ENCODE data around the gene FBN1. TPM values are rescaled to one million over a fixed set of nuclear protein-coding genes. Genes with fewer than 3 reads are reported as not detected.

FBN1 gene
- total RNA-seq, 4 donors from 2014 or later: 13.0 to 28.0 (median 20.9) TPM

DNA sequence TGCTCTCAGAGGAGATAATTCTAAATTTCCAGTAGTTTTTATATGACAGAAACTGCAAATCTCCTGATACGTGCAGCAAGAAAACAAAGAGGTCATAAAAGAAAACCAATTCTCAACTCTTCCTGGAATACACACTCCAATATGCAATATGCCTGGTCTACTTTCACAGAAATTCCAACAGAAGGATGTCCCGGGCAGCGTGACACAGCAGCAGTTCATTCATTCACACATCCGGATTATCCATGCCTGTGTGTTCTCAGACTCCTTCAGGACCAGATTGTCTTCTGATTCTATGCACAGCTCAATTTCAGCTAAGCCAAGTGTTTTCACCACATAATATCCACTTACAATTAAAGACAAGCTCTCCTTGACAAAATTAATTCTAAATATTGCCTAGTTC lies 64.3 kb downstream of the FBN1 start:
- H3K27ac ChIP-seq: no peak overlapping the region
- ATAC-seq: no peak

DNA sequence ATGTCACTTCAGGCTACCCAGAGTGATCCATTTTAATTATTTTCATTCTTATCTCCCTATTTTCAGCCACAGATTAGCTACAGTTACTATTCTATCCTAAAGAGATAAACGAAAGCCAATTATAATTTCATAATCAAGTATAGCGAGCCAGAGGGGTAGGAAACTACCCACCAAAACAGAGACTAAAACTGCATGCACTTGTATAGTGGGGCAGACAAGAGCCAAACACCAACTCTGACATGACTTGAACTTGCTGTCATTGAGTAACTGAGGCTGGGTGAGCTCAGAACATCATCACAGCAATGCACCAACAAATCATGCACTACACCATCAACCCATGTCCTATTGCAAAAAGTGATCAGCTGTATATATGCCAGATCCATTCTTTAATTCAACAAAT lies 64.8 kb downstream of the FBN1 start:
- Histone ChIP-seq H3K4me3 (no peak overlapping the region), H3K27me3 (no peaks in the 10 kb centered on the region), H3K4me1 (peaks cover 0 to 6% of the 10 kb centered on the region in 2 donors), H3K36me3 (no peaks in the 10 kb centered on the region), H3K27ac (no peak overlapping the region), H3K9me3 (no peaks in the 10 kb centered on the region)
- intact Hi-C loops (cut with DNase I; ENCODE audit: low total_unique reads) (no loop called here), in situ Hi-C loops (cut with MboI; ENCODE audit: low sequenced_read_pairs in 4 of 4) (no loop called here)
- TF ChIP-seq, protein P1, sequence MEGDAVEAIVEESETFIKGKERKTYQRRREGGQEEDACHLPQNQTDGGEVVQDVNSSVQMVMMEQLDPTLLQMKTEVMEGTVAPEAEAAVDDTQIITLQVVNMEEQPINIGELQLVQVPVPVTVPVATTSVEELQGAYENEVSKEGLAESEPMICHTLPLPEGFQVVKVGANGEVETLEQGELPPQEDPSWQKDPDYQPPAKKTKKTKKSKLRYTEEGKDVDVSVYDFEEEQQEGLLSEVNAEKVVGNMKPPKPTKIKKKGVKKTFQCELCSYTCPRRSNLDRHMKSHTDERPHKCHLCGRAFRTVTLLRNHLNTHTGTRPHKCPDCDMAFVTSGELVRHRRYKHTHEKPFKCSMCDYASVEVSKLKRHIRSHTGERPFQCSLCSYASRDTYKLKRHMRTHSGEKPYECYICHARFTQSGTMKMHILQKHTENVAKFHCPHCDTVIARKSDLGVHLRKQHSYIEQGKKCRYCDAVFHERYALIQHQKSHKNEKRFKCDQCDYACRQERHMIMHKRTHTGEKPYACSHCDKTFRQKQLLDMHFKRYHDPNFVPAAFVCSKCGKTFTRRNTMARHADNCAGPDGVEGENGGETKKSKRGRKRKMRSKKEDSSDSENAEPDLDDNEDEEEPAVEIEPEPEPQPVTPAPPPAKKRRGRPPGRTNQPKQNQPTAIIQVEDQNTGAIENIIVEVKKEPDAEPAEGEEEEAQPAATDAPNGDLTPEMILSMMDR (IDR thresholded peaks at IDR 0.05 in 4 of 5, conservative IDR thresholded peaks at IDR 0.05 in 1 of 5): no peak
- no peak for TF ChIP-seq POLR2A (IDR thresholded peaks at IDR 0.05)
- ATAC-seq (no peak), DNase-seq (no peak)

More for the DNA sequence above, 64.3 kb downstream of the FBN1 start:
- no peak for DNase-seq
- H3K4me3 ChIP-seq: no peak overlapping the region
- H3K9me3 ChIP-seq: no peaks in the 10 kb centered on the region
- no peak for TF ChIP-seq POLR2A (IDR thresholded peaks at IDR 0.05)
- TF ChIP-seq, protein P1 (IDR thresholded peaks at IDR 0.05 in 4 of 5, conservative IDR thresholded peaks at IDR 0.05 in 1 of 5): no peak
- H3K4me1 ChIP-seq: peaks cover 0 to 6% of the 10 kb centered on the region in 2 donors
- H3K27me3 ChIP-seq: no peaks in the 10 kb centered on the region
- intact Hi-C loops (cut with DNase I; ENCODE audit: low total_unique reads) (no loop called here), in situ Hi-C loops (cut with MboI; ENCODE audit: low sequenced_read_pairs in 4 of 4) (no loop called here)
- H3K36me3 ChIP-seq: no peaks in the 10 kb centered on the region

DNA sequence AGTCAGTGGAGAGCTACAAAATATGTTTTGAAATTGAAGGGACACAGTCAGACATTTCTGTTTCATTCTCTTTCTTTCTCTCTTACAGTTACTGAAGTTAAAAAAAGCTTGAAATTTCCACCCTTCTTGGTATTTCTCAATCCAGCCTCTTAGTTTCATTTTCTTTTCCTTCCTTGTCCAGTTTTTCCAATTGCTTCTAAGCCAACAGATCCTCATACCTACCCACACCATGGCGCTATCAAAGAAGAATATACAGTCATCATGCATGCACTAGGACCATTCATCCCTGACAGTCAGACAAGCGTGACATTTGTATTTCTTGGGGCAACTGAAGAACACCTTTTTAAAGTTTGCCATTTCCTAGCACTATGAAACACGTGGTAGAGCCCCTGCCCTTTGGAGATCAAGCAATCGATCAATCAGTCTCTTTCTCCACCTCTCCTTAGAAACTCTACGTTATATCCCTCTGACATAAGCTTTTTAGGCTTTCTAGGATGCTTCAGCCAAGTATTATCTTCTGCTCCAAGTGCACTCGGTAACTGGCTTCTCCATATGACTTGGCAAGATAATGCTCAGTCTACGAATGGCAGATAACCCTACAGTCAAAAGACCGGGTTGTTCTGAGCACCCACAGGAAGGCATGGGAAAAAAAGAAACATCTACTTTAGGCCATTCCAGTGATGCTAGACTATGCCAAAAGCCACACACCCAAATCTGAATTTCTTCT lies 65.4 kb downstream of the FBN1 start:
- DNase-seq: no peak
- Histone ChIP-seq H3K27ac (peak overlapping the region in 1 of 4 donors; percentile 25), H3K4me3 (no peak overlapping the region), H3K27me3 (no peaks in the 10 kb centered on the region), H3K9me3 (no peaks in the 10 kb centered on the region), H3K36me3 (no peaks in the 10 kb centered on the region), H3K4me1 (peaks cover 0 to 6% of the 10 kb centered on the region in 2 donors)
- ATAC-seq: no peak
- in situ Hi-C loops (cut with MboI; ENCODE audit: low sequenced_read_pairs in 4 of 4): no loop called here
- intact Hi-C loops (cut with DNase I; ENCODE audit: low total_unique reads): no loop called here
- no peak for TF ChIP-seq POLR2A (IDR thresholded peaks at IDR 0.05)
- TF ChIP-seq, protein P1 (IDR thresholded peaks at IDR 0.05 in 4 of 5, conservative IDR thresholded peaks at IDR 0.05 in 1 of 5): no peak

DNA sequence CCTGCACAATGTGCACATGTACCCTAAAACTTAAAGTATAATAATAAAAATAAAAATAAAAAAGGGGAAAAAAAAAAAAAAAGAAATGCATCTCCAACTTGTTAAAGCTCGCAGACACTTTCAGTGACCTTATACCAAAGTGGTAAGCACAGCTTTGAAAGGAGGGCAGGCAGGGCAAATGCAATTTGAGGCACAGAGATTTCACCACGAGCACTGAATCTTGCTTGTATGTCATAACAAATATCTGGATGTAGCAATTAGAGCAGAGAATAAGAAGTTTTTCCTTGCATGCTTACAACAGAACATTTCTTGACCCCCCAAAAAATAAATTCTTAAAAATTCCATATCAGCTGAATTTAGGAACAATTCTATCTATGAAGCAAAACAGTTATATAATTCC lies 66.5 kb downstream of the FBN1 start:
- DNase-seq (no peak), ATAC-seq (no peak)
- no peaks in the 10 kb centered on the region for H3K9me3 ChIP-seq
- H3K36me3 ChIP-seq: no peaks in the 10 kb centered on the region
- in situ Hi-C loops (cut with MboI; ENCODE audit: low sequenced_read_pairs in 4 of 4) (no loop called here), intact Hi-C loops (cut with DNase I; ENCODE audit: low total_unique reads) (no loop called here)
- TF ChIP-seq, protein P1 (IDR thresholded peaks at IDR 0.05 in 4 of 5, conservative IDR thresholded peaks at IDR 0.05 in 1 of 5): no peak
- TF ChIP-seq POLR2A (IDR thresholded peaks at IDR 0.05): no peak
- H3K4me3 ChIP-seq: no peak overlapping the region
- H3K27me3 ChIP-seq: no peaks in the 10 kb centered on the region
- no peak overlapping the region for H3K27ac ChIP-seq
- peaks cover 0 to 6% of the 10 kb centered on the region in 2 donors for H3K4me1 ChIP-seq

Data from gastrocnemius medialis (tissue), 4 donors.